ENCODE measurements around the gene DNAH11.

DNA sequence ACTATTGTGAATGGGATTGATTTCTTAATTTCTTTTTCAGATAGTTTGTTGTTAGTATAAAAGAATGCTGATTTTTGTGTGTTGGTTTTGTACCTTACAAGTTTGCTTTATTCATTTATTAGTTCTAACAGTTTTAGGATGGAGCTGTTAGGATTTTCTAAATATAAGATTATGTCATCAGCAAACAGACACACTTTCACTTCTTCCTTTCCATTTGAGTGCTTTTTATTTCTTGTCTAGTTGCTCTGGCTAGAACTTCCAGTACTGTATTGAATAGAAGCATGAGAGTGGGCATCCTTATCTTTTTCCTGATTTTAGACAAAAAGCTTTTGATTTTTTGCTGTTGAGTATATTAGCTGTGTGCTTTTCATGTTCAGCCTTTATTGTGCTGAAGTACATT is 81.5 kb downstream of the DNAH11 start:
- TF ChIP-seq, protein P1, sequence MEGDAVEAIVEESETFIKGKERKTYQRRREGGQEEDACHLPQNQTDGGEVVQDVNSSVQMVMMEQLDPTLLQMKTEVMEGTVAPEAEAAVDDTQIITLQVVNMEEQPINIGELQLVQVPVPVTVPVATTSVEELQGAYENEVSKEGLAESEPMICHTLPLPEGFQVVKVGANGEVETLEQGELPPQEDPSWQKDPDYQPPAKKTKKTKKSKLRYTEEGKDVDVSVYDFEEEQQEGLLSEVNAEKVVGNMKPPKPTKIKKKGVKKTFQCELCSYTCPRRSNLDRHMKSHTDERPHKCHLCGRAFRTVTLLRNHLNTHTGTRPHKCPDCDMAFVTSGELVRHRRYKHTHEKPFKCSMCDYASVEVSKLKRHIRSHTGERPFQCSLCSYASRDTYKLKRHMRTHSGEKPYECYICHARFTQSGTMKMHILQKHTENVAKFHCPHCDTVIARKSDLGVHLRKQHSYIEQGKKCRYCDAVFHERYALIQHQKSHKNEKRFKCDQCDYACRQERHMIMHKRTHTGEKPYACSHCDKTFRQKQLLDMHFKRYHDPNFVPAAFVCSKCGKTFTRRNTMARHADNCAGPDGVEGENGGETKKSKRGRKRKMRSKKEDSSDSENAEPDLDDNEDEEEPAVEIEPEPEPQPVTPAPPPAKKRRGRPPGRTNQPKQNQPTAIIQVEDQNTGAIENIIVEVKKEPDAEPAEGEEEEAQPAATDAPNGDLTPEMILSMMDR (IDR thresholded peaks at IDR 0.05; ENCODE audit: insufficient read depth, low read length): no peak
- no peak for TF ChIP-seq POLR2AphosphoS5 (IDR thresholded peaks at IDR 0.05; ENCODE audit: low read depth)
- TF ChIP-seq, protein P2, sequence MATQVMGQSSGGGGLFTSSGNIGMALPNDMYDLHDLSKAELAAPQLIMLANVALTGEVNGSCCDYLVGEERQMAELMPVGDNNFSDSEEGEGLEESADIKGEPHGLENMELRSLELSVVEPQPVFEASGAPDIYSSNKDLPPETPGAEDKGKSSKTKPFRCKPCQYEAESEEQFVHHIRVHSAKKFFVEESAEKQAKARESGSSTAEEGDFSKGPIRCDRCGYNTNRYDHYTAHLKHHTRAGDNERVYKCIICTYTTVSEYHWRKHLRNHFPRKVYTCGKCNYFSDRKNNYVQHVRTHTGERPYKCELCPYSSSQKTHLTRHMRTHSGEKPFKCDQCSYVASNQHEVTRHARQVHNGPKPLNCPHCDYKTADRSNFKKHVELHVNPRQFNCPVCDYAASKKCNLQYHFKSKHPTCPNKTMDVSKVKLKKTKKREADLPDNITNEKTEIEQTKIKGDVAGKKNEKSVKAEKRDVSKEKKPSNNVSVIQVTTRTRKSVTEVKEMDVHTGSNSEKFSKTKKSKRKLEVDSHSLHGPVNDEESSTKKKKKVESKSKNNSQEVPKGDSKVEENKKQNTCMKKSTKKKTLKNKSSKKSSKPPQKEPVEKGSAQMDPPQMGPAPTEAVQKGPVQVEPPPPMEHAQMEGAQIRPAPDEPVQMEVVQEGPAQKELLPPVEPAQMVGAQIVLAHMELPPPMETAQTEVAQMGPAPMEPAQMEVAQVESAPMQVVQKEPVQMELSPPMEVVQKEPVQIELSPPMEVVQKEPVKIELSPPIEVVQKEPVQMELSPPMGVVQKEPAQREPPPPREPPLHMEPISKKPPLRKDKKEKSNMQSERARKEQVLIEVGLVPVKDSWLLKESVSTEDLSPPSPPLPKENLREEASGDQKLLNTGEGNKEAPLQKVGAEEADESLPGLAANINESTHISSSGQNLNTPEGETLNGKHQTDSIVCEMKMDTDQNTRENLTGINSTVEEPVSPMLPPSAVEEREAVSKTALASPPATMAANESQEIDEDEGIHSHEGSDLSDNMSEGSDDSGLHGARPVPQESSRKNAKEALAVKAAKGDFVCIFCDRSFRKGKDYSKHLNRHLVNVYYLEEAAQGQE (IDR thresholded peaks at IDR 0.05; ENCODE audit: insufficient replicate concordance, low read depth): no peak
- TF ChIP-seq SPI1 (IDR thresholded peaks at IDR 0.05; ENCODE audit: borderline replicate concordance, low read depth): no peak
